ENCODE results near the gene TGM3. TPM values are rescaled to one million over a fixed set of nuclear protein-coding genes. Genes with fewer than 3 reads are reported as not detected.

TGM3 gene
- polyA plus RNA-seq, 1 donor from 2014 or later, result 0.24 TPM

DNA sequence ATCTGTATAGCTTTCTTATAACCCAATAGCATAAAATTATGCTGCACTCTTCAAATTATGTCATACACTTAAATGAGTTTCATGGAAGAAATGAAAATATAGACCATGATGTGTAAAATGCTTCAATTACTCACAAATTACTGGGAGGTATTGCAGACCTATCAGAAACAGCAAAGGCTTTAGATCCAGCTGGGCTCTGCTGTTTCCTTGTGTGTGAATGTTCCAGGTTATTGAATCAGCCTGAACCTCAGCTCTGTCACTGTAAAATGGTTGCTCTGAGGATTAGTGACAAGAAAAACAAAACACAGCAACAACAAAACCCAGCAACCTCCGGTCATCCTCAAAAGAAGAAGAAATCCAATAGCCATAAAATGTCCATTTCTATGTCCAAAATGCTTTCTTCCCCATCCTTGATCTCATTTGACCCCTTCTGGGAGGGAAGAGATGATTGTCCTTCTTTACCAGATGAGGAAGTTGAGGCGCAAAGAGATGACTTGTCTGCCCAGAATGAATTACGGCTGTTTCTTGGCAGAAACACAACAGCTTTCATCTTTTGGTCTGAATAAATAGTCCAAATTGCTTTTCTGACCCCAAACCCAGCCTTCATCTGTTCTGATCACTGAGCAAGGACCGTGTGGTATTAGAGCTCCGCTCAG, 42.7 kb downstream of the TGM3 start:
- TF ChIP-seq, protein P1, sequence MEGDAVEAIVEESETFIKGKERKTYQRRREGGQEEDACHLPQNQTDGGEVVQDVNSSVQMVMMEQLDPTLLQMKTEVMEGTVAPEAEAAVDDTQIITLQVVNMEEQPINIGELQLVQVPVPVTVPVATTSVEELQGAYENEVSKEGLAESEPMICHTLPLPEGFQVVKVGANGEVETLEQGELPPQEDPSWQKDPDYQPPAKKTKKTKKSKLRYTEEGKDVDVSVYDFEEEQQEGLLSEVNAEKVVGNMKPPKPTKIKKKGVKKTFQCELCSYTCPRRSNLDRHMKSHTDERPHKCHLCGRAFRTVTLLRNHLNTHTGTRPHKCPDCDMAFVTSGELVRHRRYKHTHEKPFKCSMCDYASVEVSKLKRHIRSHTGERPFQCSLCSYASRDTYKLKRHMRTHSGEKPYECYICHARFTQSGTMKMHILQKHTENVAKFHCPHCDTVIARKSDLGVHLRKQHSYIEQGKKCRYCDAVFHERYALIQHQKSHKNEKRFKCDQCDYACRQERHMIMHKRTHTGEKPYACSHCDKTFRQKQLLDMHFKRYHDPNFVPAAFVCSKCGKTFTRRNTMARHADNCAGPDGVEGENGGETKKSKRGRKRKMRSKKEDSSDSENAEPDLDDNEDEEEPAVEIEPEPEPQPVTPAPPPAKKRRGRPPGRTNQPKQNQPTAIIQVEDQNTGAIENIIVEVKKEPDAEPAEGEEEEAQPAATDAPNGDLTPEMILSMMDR (IDR thresholded peaks at IDR 0.05; ENCODE audit: poor library complexity, severe bottlenecking), result no peak
- TF ChIP-seq MXI1 (conservative IDR thresholded peaks at IDR 0.05; ENCODE audit: poor library complexity, severe bottlenecking), result no peak
- TF ChIP-seq TAF1 (IDR thresholded peaks at IDR 0.05; ENCODE audit: low read depth), result no peak
- TF ChIP-seq, protein P2, sequence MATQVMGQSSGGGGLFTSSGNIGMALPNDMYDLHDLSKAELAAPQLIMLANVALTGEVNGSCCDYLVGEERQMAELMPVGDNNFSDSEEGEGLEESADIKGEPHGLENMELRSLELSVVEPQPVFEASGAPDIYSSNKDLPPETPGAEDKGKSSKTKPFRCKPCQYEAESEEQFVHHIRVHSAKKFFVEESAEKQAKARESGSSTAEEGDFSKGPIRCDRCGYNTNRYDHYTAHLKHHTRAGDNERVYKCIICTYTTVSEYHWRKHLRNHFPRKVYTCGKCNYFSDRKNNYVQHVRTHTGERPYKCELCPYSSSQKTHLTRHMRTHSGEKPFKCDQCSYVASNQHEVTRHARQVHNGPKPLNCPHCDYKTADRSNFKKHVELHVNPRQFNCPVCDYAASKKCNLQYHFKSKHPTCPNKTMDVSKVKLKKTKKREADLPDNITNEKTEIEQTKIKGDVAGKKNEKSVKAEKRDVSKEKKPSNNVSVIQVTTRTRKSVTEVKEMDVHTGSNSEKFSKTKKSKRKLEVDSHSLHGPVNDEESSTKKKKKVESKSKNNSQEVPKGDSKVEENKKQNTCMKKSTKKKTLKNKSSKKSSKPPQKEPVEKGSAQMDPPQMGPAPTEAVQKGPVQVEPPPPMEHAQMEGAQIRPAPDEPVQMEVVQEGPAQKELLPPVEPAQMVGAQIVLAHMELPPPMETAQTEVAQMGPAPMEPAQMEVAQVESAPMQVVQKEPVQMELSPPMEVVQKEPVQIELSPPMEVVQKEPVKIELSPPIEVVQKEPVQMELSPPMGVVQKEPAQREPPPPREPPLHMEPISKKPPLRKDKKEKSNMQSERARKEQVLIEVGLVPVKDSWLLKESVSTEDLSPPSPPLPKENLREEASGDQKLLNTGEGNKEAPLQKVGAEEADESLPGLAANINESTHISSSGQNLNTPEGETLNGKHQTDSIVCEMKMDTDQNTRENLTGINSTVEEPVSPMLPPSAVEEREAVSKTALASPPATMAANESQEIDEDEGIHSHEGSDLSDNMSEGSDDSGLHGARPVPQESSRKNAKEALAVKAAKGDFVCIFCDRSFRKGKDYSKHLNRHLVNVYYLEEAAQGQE (IDR thresholded peaks at IDR 0.05; ENCODE audit: borderline replicate concordance), result no peak
- no peak for TF ChIP-seq EZH2 (IDR thresholded peaks at IDR 0.05; ENCODE audit: borderline replicate concordance, insufficient read depth, low read length, poor library complexity, severe bottlenecking)
- TF ChIP-seq EP300 (conservative IDR thresholded peaks at IDR 0.05; ENCODE audit: poor library complexity, severe bottlenecking), result no peak
- no peak for TF ChIP-seq RAD21 (conservative IDR thresholded peaks at IDR 0.05)
- TF ChIP-seq POLR2AphosphoS5 (IDR thresholded peaks at IDR 0.05), result no peak
- TF ChIP-seq SMC3 (conservative IDR thresholded peaks at IDR 0.05; ENCODE audit: poor library complexity), result no peak
- H3K9me3 ChIP-seq (ENCODE audit: low read length), result no peaks in the 10 kb centered on the region
- H3K4me3 ChIP-seq (ENCODE audit: low read length), result no peak overlapping the region
- no peaks in the 10 kb centered on the region for H3K79me2 ChIP-seq (replicated peaks; ENCODE audit: insufficient read depth, low read length)
- H3K36me3 ChIP-seq (ENCODE audit: insufficient read depth, low read length), result no peaks in the 10 kb centered on the region
- H3K27ac ChIP-seq (ENCODE audit: low read length), result no peak overlapping the region
- H3K9me2 ChIP-seq (ENCODE audit: insufficient read depth, low read length), result no peaks in the 10 kb centered on the region
- H3F3A ChIP-seq (ENCODE audit: insufficient read depth, low read length, poor library complexity, severe bottlenecking), result no peaks in the 10 kb centered on the region
- H3K27me3 ChIP-seq (ENCODE audit: insufficient read depth, low read depth, low read length), result no peaks in the 10 kb centered on the region
- no peak overlapping the region for H3K9ac ChIP-seq (ENCODE audit: low read length)
- H4K20me1 ChIP-seq (ENCODE audit: insufficient read depth), result no peaks in the 10 kb centered on the region
- no peak overlapping the region for H2AFZ ChIP-seq (ENCODE audit: low read depth, low read length)
- H3K4me2 ChIP-seq (ENCODE audit: low read length), result no peak overlapping the region

DNA sequence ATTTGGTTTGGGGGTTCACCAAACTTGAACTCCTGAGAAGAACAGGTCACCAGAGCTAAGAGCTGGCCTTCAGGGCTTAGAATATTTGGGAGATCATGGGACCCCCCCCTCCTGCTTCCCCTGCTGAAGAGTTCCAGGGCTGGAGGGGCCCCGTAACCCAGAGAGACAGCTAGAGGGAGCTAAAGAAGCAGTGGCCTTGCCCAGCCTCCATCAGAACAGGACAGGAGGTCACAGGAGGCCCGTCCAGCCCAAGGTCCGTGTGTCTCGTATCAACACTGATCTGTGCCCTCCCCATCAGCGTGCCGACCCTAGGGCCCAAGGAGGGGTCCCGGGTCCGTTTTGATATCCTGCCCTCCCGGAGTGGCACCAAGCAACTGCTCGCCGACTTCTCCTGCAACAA, 44.3 kb downstream of the TGM3 start:
- Histone ChIP-seq H3K9me2 (ENCODE audit: insufficient read depth, low read length) (no peaks in the 10 kb centered on the region), H3K4me2 (ENCODE audit: low read length) (no peak overlapping the region), H3F3A (ENCODE audit: insufficient read depth, low read length, poor library complexity, severe bottlenecking) (no peaks in the 10 kb centered on the region), H2AFZ (ENCODE audit: low read depth, low read length) (no peak overlapping the region), H3K9me3 (ENCODE audit: low read length) (no peaks in the 10 kb centered on the region), H3K36me3 (ENCODE audit: insufficient read depth, low read length) (no peaks in the 10 kb centered on the region), H3K4me3 (ENCODE audit: low read length) (no peak overlapping the region), H3K79me2 (replicated peaks; ENCODE audit: insufficient read depth, low read length) (no peaks in the 10 kb centered on the region), H4K20me1 (ENCODE audit: insufficient read depth) (no peaks in the 10 kb centered on the region), H3K27me3 (ENCODE audit: insufficient read depth, low read depth, low read length) (no peaks in the 10 kb centered on the region), H3K9ac (ENCODE audit: low read length) (no peak overlapping the region), H3K27ac (ENCODE audit: low read length) (no peak overlapping the region)
- TF ChIP-seq TAF1 (IDR thresholded peaks at IDR 0.05; ENCODE audit: low read depth) (no peak), EP300 (conservative IDR thresholded peaks at IDR 0.05; ENCODE audit: poor library complexity, severe bottlenecking) (no peak), MXI1 (conservative IDR thresholded peaks at IDR 0.05; ENCODE audit: poor library complexity, severe bottlenecking) (no peak), POLR2AphosphoS5 (IDR thresholded peaks at IDR 0.05) (no peak)
- TF ChIP-seq, protein P2 (IDR thresholded peaks at IDR 0.05; ENCODE audit: borderline replicate concordance), result no peak

Data from neural cell (in vitro differentiated cells).